ENCODE data around the gene SEC14L1.

SEC14L1 gene

GRCh38 chr17:77165577-77165976 is 24.8 kb downstream of the SEC14L1 start:
- Histone ChIP-seq H3F3A (ENCODE audit: insufficient read depth, low read length) (peaks cover 42% of the 10 kb centered on the region), H2AFZ (ENCODE audit: low read length) (no peak overlapping the region), H3K4me3 (ENCODE audit: low read length) (no peak overlapping the region), H4K20me1 (ENCODE audit: insufficient read depth, low read length) (peaks cover 26% of the 10 kb centered on the region), H3K27ac (ENCODE audit: low read length) (peak overlapping the region; percentile 87; the same call in 1 of the 2 replicates), H3K9me2 (replicated peaks; ENCODE audit: insufficient read depth, low read length) (no peaks in the 10 kb centered on the region), H3K4me1 (ENCODE audit: low read length) (peaks cover 55% of the 10 kb centered on the region), H3K9me3 (replicated peaks; ENCODE audit: insufficient read depth, low read length) (no peaks in the 10 kb centered on the region), H3K79me2 (ENCODE audit: low read length) (peaks cover 100% of the 10 kb centered on the region), H3K27me3 (replicated peaks; ENCODE audit: insufficient read depth, low read length) (no peaks in the 10 kb centered on the region), H3K4me2 (ENCODE audit: low read depth, low read length) (peak overlapping the region; percentile 81; the same call in 1 of the 2 replicates), H3K36me3 (replicated peaks; ENCODE audit: insufficient read depth, low read length) (peaks cover 36% of the 10 kb centered on the region), H3K9ac (ENCODE audit: low read length) (no peak overlapping the region)
- no peak for TF ChIP-seq EZH2phosphoT487 (IDR thresholded peaks at IDR 0.05; ENCODE audit: low read length)
- no peak for TF ChIP-seq CTCF (IDR thresholded peaks at IDR 0.05; ENCODE audit: low read length)
- no peak for TF ChIP-seq EZH2 (optimal IDR thresholded peaks at IDR 0.05; ENCODE audit: low read depth, low read length)
- no peak for DNase-seq

GRCh38 chr17:77167472-77168306 is 26.9 kb downstream of the SEC14L1 start:
- no peaks in the 10 kb centered on the region for H3K9me3 ChIP-seq (replicated peaks; ENCODE audit: insufficient read depth, low read length)
- no peak overlapping the region for H3K4me3 ChIP-seq (ENCODE audit: low read length)
- peaks cover 48% of the 10 kb centered on the region for H3K36me3 ChIP-seq (replicated peaks; ENCODE audit: insufficient read depth, low read length)
- H3K27me3 ChIP-seq (replicated peaks; ENCODE audit: insufficient read depth, low read length) = no peaks in the 10 kb centered on the region
- DNase-seq = no peak
- peaks cover 34% of the 10 kb centered on the region for H3K4me1 ChIP-seq (ENCODE audit: low read length)
- H3K79me2 ChIP-seq (ENCODE audit: low read length) = peaks cover 100% of the 10 kb centered on the region
- H4K20me1 ChIP-seq (ENCODE audit: insufficient read depth, low read length) = peaks cover 38% of the 10 kb centered on the region
- H3K27ac ChIP-seq (ENCODE audit: low read length) = no peak overlapping the region
- no peaks in the 10 kb centered on the region for H3K9me2 ChIP-seq (replicated peaks; ENCODE audit: insufficient read depth, low read length)
- peaks cover 20% of the 10 kb centered on the region for H3F3A ChIP-seq (ENCODE audit: insufficient read depth, low read length)
- TF ChIP-seq EZH2 (optimal IDR thresholded peaks at IDR 0.05; ENCODE audit: low read depth, low read length) (no peak), CTCF (IDR thresholded peaks at IDR 0.05; ENCODE audit: low read length) (no peak), EZH2phosphoT487 (IDR thresholded peaks at IDR 0.05; ENCODE audit: low read length) (no peak)
- H3K4me2 ChIP-seq (ENCODE audit: low read depth, low read length) = no peak overlapping the region
- H2AFZ ChIP-seq (ENCODE audit: low read length) = no peak overlapping the region
- no peak overlapping the region for H3K9ac ChIP-seq (ENCODE audit: low read length)

GRCh38 chr17:77173104-77173503 is 32.3 kb downstream of the SEC14L1 start:
- Histone ChIP-seq H2AFZ (ENCODE audit: low read length) (no peak overlapping the region), H3K9me2 (replicated peaks; ENCODE audit: insufficient read depth, low read length) (no peaks in the 10 kb centered on the region), H3K27ac (ENCODE audit: low read length) (no peak overlapping the region), H3K4me1 (ENCODE audit: low read length) (no peaks in the 10 kb centered on the region), H3K9ac (ENCODE audit: low read length) (no peak overlapping the region), H3F3A (ENCODE audit: insufficient read depth, low read length) (peaks cover 15% of the 10 kb centered on the region), H3K9me3 (replicated peaks; ENCODE audit: insufficient read depth, low read length) (no peaks in the 10 kb centered on the region), H3K27me3 (replicated peaks; ENCODE audit: insufficient read depth, low read length) (no peaks in the 10 kb centered on the region), H3K4me3 (ENCODE audit: low read length) (no peak overlapping the region), H3K79me2 (ENCODE audit: low read length) (peaks cover 100% of the 10 kb centered on the region), H4K20me1 (ENCODE audit: insufficient read depth, low read length) (peaks cover 63% of the 10 kb centered on the region), H3K36me3 (replicated peaks; ENCODE audit: insufficient read depth, low read length) (peaks cover 47% of the 10 kb centered on the region), H3K4me2 (ENCODE audit: low read depth, low read length) (no peak overlapping the region)
- DNase-seq = no peak
- TF ChIP-seq EZH2phosphoT487 (IDR thresholded peaks at IDR 0.05; ENCODE audit: low read length) = no peak
- TF ChIP-seq CTCF (IDR thresholded peaks at IDR 0.05; ENCODE audit: low read length) = no peak
